GM12874 (cell line): ENCODE measurements around the gene RGS19.

Experiments used
- CTCF ChIP-seq: IDR thresholded peaks from 2 replicates; pipeline ENCODE4 v1.5.1; 2011; ENCODE audit warnings: low read depth, mild to moderate bottlenecking, control low read depth, low read length, moderate library complexity; ENCODE audit not compliant: insufficient read depth

RGS19 gene

GRCh38 chr20:64041781-64042053, 37.6 kb downstream of the RGS19 start:
- no peak for TF ChIP-seq CTCF

GRCh38 chr20:64041040-64041780, 38.1 kb downstream of the RGS19 start:
- no peak for TF ChIP-seq CTCF

GRCh38 chr20:64040231-64041039, 38.9 kb downstream of the RGS19 start:
- TF ChIP-seq CTCF, result no peak

- no peak for TF ChIP-seq CTCF
These were observed 39.8 kb downstream of the RGS19 start for GRCh38 chr20:64039293-64040160.

GRCh38 chr20:64038565-64039292, 40.6 kb downstream of the RGS19 start:
- peak; percentile 89 for TF ChIP-seq CTCF

- no peak for TF ChIP-seq CTCF
These were observed 41.1 kb downstream of the RGS19 start for GRCh38 chr20:64038224-64038564.
